Measurements from ENCODE around the gene PEX11B. TPM values are rescaled to one million over a fixed set of nuclear protein-coding genes. Genes with fewer than 3 reads are reported as not detected.
A peak's percentile ranks its signal among the peaks of the same experiment; 100 is the strongest.

PEX11B gene
- total and polyA plus RNA-seq, 2 experiments from 2014 or later = 7.4 to 9.1 TPM

DNA sequence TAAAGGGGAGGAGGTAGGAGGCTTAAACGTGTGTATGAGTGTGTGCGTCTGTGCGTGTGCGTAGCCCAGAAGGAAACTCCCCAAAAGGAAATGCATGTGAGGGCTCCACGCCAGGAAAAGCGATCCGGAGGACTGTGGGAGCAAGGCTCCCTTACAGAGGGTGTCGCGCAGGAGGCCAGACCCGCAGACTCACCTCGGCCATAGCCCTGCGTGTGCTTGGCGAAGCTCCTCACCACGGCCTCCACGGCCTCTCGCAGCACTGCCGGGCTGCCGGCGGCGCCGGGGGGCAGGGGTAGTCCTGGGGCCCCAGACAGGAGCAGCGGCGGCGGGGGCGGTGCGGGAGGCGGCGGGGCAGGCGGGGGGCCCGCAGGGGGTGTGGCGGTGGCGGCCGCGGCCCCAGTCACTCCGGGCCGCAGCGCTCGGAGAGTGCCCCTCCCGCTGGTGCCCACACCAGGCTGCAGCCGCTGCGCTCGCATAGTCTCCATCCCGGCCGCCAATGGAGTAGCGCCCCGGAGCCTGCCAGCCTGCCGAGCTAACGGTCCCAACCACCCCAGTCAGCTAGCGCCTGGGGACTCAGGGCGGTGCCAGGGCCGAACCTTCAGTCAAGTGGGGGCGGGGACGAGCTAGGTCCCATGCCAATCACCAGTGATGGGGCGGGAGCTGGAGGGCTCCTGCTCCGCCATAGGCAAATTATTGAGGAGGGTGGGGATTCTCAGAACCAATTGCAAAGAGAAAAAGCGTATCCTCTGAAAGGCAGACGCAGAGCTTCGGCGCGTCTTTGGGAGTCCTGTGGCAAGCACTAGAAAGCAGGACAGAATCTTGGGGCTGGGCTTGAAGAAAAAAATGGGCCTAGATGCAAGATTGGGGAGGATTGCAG is 39.2 kb upstream of the PEX11B start, which contains the start of gene LIX1L:
LIX1L (minus strand) TSS at position 575 of the 877 bp plus-strand sequence; CDS start at position 485, 90 bp downstream.
- peak within 1 kb of the TSS; percentile 87 for H3K4me2 ChIP-seq
- H3K9me3 Mint-ChIP-seq = peaks cover 1% of the 10 kb centered on the region; the same call in 2 of the 3 replicates
- H3K4me3 ChIP-seq = peak within 1 kb of the TSS; percentile 72
- no peak within 1 kb of the TSS for H3K27ac ChIP-seq (ENCODE audit: low read depth)
- H3K4me1 ChIP-seq (ENCODE audit: insufficient read depth) = peaks cover 12% of the 10 kb centered on the region
- TF ChIP-seq NANOG (IDR thresholded peaks at IDR 0.05; ENCODE audit: borderline replicate concordance) (no peak), ZNF114 (CRISPR knock-in tag; IDR thresholded peaks at IDR 0.05) (no peak), CREB1 (CRISPR knock-in tag; IDR thresholded peaks at IDR 0.05; ENCODE audit: low read depth) (0 out of 2 replicates have a peak, but pooled peaks have one; percentile 10), EZH2phosphoT487 (IDR thresholded peaks at IDR 0.05; ENCODE audit: unreplicated experiment) (no peak), STAT1 (IDR thresholded peaks at IDR 0.05; ENCODE audit: unreplicated experiment) (no peak), EZH2 (IDR thresholded peaks at IDR 0.05; ENCODE audit: low read depth, unreplicated experiment) (peak; percentile 3), JUNB (IDR thresholded peaks at IDR 0.05; ENCODE audit: unreplicated experiment) (no peak), POLR2AphosphoS5 (IDR thresholded peaks at IDR 0.05; ENCODE audit: low read depth) (peak; percentile 49), ZNF331 (CRISPR knock-in tag; IDR thresholded peaks at IDR 0.05; ENCODE audit: low read depth) (no peak)
- TF ChIP-seq, protein P1, sequence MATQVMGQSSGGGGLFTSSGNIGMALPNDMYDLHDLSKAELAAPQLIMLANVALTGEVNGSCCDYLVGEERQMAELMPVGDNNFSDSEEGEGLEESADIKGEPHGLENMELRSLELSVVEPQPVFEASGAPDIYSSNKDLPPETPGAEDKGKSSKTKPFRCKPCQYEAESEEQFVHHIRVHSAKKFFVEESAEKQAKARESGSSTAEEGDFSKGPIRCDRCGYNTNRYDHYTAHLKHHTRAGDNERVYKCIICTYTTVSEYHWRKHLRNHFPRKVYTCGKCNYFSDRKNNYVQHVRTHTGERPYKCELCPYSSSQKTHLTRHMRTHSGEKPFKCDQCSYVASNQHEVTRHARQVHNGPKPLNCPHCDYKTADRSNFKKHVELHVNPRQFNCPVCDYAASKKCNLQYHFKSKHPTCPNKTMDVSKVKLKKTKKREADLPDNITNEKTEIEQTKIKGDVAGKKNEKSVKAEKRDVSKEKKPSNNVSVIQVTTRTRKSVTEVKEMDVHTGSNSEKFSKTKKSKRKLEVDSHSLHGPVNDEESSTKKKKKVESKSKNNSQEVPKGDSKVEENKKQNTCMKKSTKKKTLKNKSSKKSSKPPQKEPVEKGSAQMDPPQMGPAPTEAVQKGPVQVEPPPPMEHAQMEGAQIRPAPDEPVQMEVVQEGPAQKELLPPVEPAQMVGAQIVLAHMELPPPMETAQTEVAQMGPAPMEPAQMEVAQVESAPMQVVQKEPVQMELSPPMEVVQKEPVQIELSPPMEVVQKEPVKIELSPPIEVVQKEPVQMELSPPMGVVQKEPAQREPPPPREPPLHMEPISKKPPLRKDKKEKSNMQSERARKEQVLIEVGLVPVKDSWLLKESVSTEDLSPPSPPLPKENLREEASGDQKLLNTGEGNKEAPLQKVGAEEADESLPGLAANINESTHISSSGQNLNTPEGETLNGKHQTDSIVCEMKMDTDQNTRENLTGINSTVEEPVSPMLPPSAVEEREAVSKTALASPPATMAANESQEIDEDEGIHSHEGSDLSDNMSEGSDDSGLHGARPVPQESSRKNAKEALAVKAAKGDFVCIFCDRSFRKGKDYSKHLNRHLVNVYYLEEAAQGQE (IDR thresholded peaks at IDR 0.05; ENCODE audit: unreplicated experiment) = no peak
- TF ChIP-seq, protein P2, sequence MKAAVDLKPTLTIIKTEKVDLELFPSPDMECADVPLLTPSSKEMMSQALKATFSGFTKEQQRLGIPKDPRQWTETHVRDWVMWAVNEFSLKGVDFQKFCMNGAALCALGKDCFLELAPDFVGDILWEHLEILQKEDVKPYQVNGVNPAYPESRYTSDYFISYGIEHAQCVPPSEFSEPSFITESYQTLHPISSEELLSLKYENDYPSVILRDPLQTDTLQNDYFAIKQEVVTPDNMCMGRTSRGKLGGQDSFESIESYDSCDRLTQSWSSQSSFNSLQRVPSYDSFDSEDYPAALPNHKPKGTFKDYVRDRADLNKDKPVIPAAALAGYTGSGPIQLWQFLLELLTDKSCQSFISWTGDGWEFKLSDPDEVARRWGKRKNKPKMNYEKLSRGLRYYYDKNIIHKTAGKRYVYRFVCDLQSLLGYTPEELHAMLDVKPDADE (IDR thresholded peaks at IDR 0.05) = no peak
- TF ChIP-seq, protein P3, sequence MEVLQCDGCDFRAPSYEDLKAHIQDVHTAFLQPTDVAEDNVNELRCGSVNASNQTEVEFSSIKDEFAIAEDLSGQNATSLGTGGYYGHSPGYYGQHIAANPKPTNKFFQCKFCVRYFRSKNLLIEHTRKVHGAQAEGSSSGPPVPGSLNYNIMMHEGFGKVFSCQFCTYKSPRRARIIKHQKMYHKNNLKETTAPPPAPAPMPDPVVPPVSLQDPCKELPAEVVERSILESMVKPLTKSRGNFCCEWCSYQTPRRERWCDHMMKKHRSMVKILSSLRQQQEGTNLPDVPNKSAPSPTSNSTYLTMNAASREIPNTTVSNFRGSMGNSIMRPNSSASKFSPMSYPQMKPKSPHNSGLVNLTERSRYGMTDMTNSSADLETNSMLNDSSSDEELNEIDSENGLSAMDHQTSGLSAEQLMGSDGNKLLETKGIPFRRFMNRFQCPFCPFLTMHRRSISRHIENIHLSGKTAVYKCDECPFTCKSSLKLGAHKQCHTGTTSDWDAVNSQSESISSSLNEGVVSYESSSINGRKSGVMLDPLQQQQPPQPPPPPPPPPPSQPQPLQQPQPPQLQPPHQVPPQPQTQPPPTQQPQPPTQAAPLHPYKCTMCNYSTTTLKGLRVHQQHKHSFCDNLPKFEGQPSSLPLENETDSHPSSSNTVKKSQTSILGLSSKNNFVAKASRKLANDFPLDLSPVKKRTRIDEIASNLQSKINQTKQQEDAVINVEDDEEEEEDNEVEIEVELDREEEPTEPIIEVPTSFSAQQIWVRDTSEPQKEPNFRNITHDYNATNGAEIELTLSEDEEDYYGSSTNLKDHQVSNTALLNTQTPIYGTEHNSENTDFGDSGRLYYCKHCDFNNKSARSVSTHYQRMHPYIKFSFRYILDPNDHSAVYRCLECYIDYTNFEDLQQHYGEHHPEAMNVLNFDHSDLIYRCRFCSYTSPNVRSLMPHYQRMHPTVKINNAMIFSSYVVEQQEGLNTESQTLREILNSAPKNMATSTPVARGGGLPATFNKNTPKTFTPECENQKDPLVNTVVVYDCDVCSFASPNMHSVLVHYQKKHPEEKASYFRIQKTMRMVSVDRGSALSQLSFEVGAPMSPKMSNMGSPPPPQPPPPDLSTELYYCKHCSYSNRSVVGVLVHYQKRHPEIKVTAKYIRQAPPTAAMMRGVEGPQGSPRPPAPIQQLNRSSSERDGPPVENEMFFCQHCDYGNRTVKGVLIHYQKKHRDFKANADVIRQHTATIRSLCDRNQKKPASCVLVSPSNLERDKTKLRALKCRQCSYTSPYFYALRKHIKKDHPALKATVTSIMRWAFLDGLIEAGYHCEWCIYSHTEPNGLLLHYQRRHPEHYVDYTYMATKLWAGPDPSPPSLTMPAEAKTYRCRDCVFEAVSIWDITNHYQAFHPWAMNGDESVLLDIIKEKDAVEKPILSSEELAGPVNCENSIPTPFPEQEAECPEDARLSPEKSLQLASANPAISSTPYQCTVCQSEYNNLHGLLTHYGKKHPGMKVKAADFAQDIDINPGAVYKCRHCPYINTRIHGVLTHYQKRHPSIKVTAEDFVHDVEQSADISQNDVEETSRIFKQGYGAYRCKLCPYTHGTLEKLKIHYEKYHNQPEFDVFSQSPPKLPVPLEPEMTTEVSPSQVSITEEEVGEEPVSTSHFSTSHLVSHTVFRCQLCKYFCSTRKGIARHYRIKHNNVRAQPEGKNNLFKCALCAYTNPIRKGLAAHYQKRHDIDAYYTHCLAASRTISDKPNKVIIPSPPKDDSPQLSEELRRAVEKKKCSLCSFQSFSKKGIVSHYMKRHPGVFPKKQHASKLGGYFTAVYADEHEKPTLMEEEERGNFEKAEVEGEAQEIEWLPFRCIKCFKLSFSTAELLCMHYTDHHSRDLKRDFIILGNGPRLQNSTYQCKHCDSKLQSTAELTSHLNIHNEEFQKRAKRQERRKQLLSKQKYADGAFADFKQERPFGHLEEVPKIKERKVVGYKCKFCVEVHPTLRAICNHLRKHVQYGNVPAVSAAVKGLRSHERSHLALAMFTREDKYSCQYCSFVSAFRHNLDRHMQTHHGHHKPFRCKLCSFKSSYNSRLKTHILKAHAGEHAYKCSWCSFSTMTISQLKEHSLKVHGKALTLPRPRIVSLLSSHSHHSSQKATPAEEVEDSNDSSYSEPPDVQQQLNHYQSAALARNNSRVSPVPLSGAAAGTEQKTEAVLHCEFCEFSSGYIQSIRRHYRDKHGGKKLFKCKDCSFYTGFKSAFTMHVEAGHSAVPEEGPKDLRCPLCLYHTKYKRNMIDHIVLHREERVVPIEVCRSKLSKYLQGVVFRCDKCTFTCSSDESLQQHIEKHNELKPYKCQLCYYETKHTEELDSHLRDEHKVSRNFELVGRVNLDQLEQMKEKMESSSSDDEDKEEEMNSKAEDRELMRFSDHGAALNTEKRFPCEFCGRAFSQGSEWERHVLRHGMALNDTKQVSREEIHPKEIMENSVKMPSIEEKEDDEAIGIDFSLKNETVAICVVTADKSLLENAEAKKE (CRISPR knock-in tag; IDR thresholded peaks at IDR 0.05) = no peak
- TF ChIP-seq, protein P4, sequence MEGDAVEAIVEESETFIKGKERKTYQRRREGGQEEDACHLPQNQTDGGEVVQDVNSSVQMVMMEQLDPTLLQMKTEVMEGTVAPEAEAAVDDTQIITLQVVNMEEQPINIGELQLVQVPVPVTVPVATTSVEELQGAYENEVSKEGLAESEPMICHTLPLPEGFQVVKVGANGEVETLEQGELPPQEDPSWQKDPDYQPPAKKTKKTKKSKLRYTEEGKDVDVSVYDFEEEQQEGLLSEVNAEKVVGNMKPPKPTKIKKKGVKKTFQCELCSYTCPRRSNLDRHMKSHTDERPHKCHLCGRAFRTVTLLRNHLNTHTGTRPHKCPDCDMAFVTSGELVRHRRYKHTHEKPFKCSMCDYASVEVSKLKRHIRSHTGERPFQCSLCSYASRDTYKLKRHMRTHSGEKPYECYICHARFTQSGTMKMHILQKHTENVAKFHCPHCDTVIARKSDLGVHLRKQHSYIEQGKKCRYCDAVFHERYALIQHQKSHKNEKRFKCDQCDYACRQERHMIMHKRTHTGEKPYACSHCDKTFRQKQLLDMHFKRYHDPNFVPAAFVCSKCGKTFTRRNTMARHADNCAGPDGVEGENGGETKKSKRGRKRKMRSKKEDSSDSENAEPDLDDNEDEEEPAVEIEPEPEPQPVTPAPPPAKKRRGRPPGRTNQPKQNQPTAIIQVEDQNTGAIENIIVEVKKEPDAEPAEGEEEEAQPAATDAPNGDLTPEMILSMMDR (conservative IDR thresholded peaks at IDR 0.05; ENCODE audit: low read depth in 2 of 2) = no peak
- peaks cover 84% of the 10 kb centered on the region for H3K27me3 ChIP-seq (ENCODE audit: insufficient read depth)
- H3F3A ChIP-seq (replicated peaks; ENCODE audit: low read depth) = no peaks in the 10 kb centered on the region; the same call in 1 of the 2 replicates
- no peaks in the 10 kb centered on the region; the same call in 2 of the 3 replicates for H3K36me3 Mint-ChIP-seq (ENCODE audit: low read depth)
- H3K79me2 ChIP-seq (replicated peaks; ENCODE audit: insufficient read depth) = no peaks in the 10 kb centered on the region
- H3K4me3 Mint-ChIP-seq = peak within 1 kb of the TSS; percentile 73
- H4K20me1 ChIP-seq (replicated peaks; ENCODE audit: insufficient read depth) = no peaks in the 10 kb centered on the region
- H3K27me3 Mint-ChIP-seq (ENCODE audit: insufficient read depth, low read depth, poor library complexity) = peaks cover 57% of the 10 kb centered on the region
- H3K36me3 ChIP-seq (ENCODE audit: insufficient read depth) = no peaks in the 10 kb centered on the region
- peak; percentile 80 for ATAC-seq
- no peaks in the 10 kb centered on the region for H3K9me2 ChIP-seq (ENCODE audit: insufficient read depth)
- H3K27ac Mint-ChIP-seq = no peak within 1 kb of the TSS
- H3K4me1 Mint-ChIP-seq = peaks cover 22% of the 10 kb centered on the region
- peak within 1 kb of the TSS; percentile 94 for H2AFZ ChIP-seq
- peak; percentile 99 for DNase-seq (ENCODE audit: low spot score)
